WTC11 (cell line): ENCODE results near the gene SYT9. TPM values are rescaled to one million over a fixed set of nuclear protein-coding genes. Genes with fewer than 3 reads are reported as not detected.

Experiments used
- ATAC-seq: fragments of 200-7000 bp; cut with Tn5 transposase; 2 replicates; pipeline ENCODE4 v1.10.0; 2021; ENCODE audit warnings: mild to moderate bottlenecking, moderate library complexity
- CTCF ChIA-PET: fragments of 300-600 bp; sonication (Branson Sonifier 250); formaldehyde crosslinking; loops from one replicate; lab custom pipeline; 2021; ENCODE audit warnings: antibody characterized with exemption; lab: Charles Lee
- POLR2A ChIA-PET: fragments of 350-600 bp; sonication (Branson Sonifier 250); formaldehyde crosslinking; loops from one replicate; lab custom pipeline; 2021; ENCODE audit warnings: antibody characterized with exemption; lab: Charles Lee
- DNase-seq: peaks from one replicate; pipeline ENCODE4 v3.0.0; 2021; ENCODE audit warnings: low spot score
- H3K27ac Mint-ChIP-seq: 2 replicates; pipeline ENCODE4 v1.8.0; 2021; ENCODE audit warnings: mixed read lengths
- H3K27me3 Mint-ChIP-seq: 2 replicates; pipeline ENCODE4 v1.8.0; 2021; ENCODE audit warnings: low read depth, mild to moderate bottlenecking, moderate library complexity, mixed read lengths
- H3K36me3 Mint-ChIP-seq: 2 replicates; pipeline ENCODE4 v1.8.0; 2021; ENCODE audit warnings: mixed read lengths
- H3K4me1 Mint-ChIP-seq: 2 replicates; pipeline ENCODE4 v1.8.0; 2022; ENCODE audit warnings: mixed read lengths
- H3K4me3 Mint-ChIP-seq: 2 replicates; pipeline ENCODE4 v1.8.0; 2021; ENCODE audit warnings: mild to moderate bottlenecking, moderate library complexity, mixed read lengths
- H3K9me3 Mint-ChIP-seq: 2 replicates; pipeline ENCODE4 v1.8.0; 2021; ENCODE audit warnings: mixed read lengths
- ATF1 ChIP-seq: sonication (generic); formaldehyde crosslinking; IDR thresholded peaks from 2 replicates; pipeline ENCODE4 v1.8.1; 2023; ENCODE audit warnings: mild to moderate bottlenecking, moderate library complexity, missing genetic modification reagents
- CREB1 ChIP-seq: sonication (generic); formaldehyde crosslinking; IDR thresholded peaks from 2 replicates; pipeline ENCODE4 v1.8.0; 2023; ENCODE audit warnings: mild to moderate bottlenecking, missing genetic modification reagents
- ESRRA ChIP-seq: sonication (generic); formaldehyde crosslinking; IDR thresholded peaks from 2 replicates; pipeline ENCODE4 v1.8.1; 2022; ENCODE audit warnings: mild to moderate bottlenecking, missing genetic modification reagents, borderline replicate concordance
- ETV6 ChIP-seq: sonication (generic); formaldehyde crosslinking; IDR thresholded peaks from 2 replicates; pipeline ENCODE4 v1.8.1; 2022; ENCODE audit warnings: mild to moderate bottlenecking, missing genetic modification reagents
- GABPB1 ChIP-seq: sonication (generic); formaldehyde crosslinking; IDR thresholded peaks from 2 replicates; pipeline ENCODE4 v1.8.1; 2023; ENCODE audit warnings: mild to moderate bottlenecking, missing genetic modification reagents
- GRHL2 ChIP-seq: fragments of 250-450 bp; sonication (Bioruptor Pico); IDR thresholded peaks from 2 replicates; pipeline ENCODE4 v1.8.0; 2022; ENCODE audit warnings: mild to moderate bottlenecking, moderate library complexity; ENCODE audit not compliant: insufficient replicate concordance, severe bottlenecking
- GTF2I ChIP-seq: fragments of 250-450 bp; sonication (Bioruptor Pico); conservative IDR thresholded peaks from 2 replicates; pipeline ENCODE4 v1.4.0; 2021; ENCODE audit warnings: mild to moderate bottlenecking
- HMGA2 ChIP-seq: fragments of 250-450 bp; sonication (Bioruptor Pico); IDR thresholded peaks from 2 replicates; pipeline ENCODE4 v1.4.0; 2021; ENCODE audit warnings: mild to moderate bottlenecking, moderate library complexity
- JUN ChIP-seq: sonication (generic); formaldehyde crosslinking; IDR thresholded peaks from 2 replicates; pipeline ENCODE4 v1.8.0; 2023; ENCODE audit warnings: mild to moderate bottlenecking, missing genetic modification reagents
- KAT7 ChIP-seq: sonication (generic); formaldehyde crosslinking; IDR thresholded peaks from 2 replicates; pipeline ENCODE4 v1.8.1; 2023; ENCODE audit warnings: missing genetic modification reagents, mild to moderate bottlenecking, borderline replicate concordance
- MYBL2 ChIP-seq: sonication (generic); formaldehyde crosslinking; IDR thresholded peaks from 2 replicates; pipeline ENCODE4 v1.8.1; 2023; ENCODE audit warnings: mild to moderate bottlenecking, moderate library complexity, missing genetic modification reagents
- NR1H2 ChIP-seq: sonication (generic); formaldehyde crosslinking; IDR thresholded peaks from 2 replicates; pipeline ENCODE4 v1.9.0; 2021; ENCODE audit warnings: mild to moderate bottlenecking, moderate library complexity, missing genetic modification reagents
- NR2C2 ChIP-seq: sonication (generic); formaldehyde crosslinking; IDR thresholded peaks from 2 replicates; pipeline ENCODE4 v1.8.0; 2022; ENCODE audit warnings: mild to moderate bottlenecking, missing genetic modification reagents
- RORB ChIP-seq: fragments of 250-450 bp; sonication (Bioruptor Pico); IDR thresholded peaks from 2 replicates; pipeline ENCODE4 v1.9.0; 2021; ENCODE audit warnings: mild to moderate bottlenecking
- SMAD4 ChIP-seq: sonication (generic); formaldehyde crosslinking; IDR thresholded peaks from 2 replicates; pipeline ENCODE4 v1.8.0; 2022; ENCODE audit warnings: mild to moderate bottlenecking, missing genetic modification reagents
- TCF7 ChIP-seq: sonication (generic); formaldehyde crosslinking; IDR thresholded peaks from 2 replicates; pipeline ENCODE4 v1.8.0; 2022; ENCODE audit warnings: mild to moderate bottlenecking, low read depth, missing genetic modification reagents, moderate library complexity
- TEAD4 ChIP-seq: sonication (generic); formaldehyde crosslinking; IDR thresholded peaks from 2 replicates; pipeline ENCODE4 v1.8.0; 2022; ENCODE audit warnings: mild to moderate bottlenecking, missing genetic modification reagents
- ZNF138 ChIP-seq: sonication (generic); formaldehyde crosslinking; conservative IDR thresholded peaks from 2 replicates; pipeline ENCODE4 v1.8.1; 2022; ENCODE audit warnings: mild to moderate bottlenecking, moderate library complexity, missing genetic modification reagents
- ZNF219 ChIP-seq: sonication (generic); formaldehyde crosslinking; IDR thresholded peaks from 2 replicates; pipeline ENCODE4 v1.8.0; 2023; ENCODE audit warnings: missing genetic modification reagents, mild to moderate bottlenecking, borderline replicate concordance
- ZNF416 ChIP-seq: fragments of 250-450 bp; sonication (Bioruptor Pico); IDR thresholded peaks from 2 replicates; pipeline ENCODE4 v1.9.0; 2021; ENCODE audit warnings: mild to moderate bottlenecking, inconsistent platforms
- total RNA-seq: library from RNA; stranded (reverse); gene quantifications from 3 replicates; pipeline ENCODE4 v1.2.3, GENCODE V29; 2021
- TF ChIP-seq, protein P1 (sequence below): sonication (generic); formaldehyde crosslinking; IDR thresholded peaks from 2 replicates; pipeline ENCODE4 v1.8.0; 2023; ENCODE audit warnings: missing genetic modification reagents
- TF ChIP-seq, protein P2 (sequence below): sonication (generic); formaldehyde crosslinking; IDR thresholded peaks from 2 replicates; pipeline ENCODE4 v1.8.1; 2023; ENCODE audit warnings: mild to moderate bottlenecking, missing genetic modification reagents
- TF ChIP-seq, protein P3 (sequence below): fragments of 250-450 bp; sonication (Bioruptor Pico); IDR thresholded peaks from 2 replicates; pipeline ENCODE4 v1.9.0; 2021; ENCODE audit warnings: mild to moderate bottlenecking
- TF ChIP-seq, protein P4 (sequence below): fragments of 200-600 bp; IDR thresholded peaks from 2 replicates; pipeline ENCODE4 v1.8.0; 2022; ENCODE audit warnings: antibody characterized with exemption
- TF ChIP-seq, protein P5 (sequence below): sonication (generic); formaldehyde crosslinking; IDR thresholded peaks from 2 replicates; pipeline ENCODE4 v1.8.0; 2022; ENCODE audit warnings: mild to moderate bottlenecking, missing genetic modification reagents
- TF ChIP-seq, protein P6 (sequence below): sonication (generic); formaldehyde crosslinking; IDR thresholded peaks from 2 replicates; pipeline ENCODE4 v1.8.0; 2023; ENCODE audit warnings: missing genetic modification reagents, mild to moderate bottlenecking, borderline replicate concordance
- TF ChIP-seq, protein P7 (sequence below): sonication (generic); formaldehyde crosslinking; IDR thresholded peaks from 2 replicates; pipeline ENCODE4 v1.8.0; 2022; ENCODE audit warnings: mild to moderate bottlenecking, missing genetic modification reagents

Gene SYT9
- total RNA-seq, 1 experiment from 2014 or later, result 1.3 TPM

DNA sequence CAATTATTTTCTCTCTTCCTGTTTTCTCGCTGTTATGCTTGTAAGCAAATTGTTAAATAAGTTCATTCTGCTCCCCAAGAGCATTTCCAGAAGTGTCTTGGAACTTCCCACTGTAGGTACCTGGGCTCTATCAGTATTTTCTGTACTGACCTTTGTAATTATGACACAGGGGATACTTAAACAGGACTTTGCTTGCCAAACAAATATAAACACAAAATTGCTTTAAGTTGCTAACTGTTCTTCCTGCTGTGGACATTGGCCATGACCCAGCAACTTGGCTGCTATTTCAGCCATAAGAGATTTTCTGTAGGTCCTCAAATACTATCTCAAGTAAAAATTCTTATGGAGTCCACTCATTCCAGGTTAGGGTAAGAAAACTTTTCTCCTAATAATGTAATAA is 30.1 kb downstream of the SYT9 start:
- DNase-seq (no peak), ATAC-seq (no peak)
- ChIA-PET CTCF (interaction anchor here (0.7 kb wide), 1 partner anchor 68 kb away, joined by 3 read pairs; no protein-coding TSS in a partner anchor), POLR2A (no interaction called here)
- Mint-ChIP-seq H3K4me1 (no peaks in the 10 kb centered on the region), H3K36me3 (peaks cover 13% of the 10 kb centered on the region), H3K4me3 (no peak overlapping the region), H3K9me3 (peaks cover 25% of the 10 kb centered on the region), H3K27ac (no peak overlapping the region), H3K27me3 (no peaks in the 10 kb centered on the region)
- no peak for TF ChIP-seq RORB (CRISPR knock-in tag)
- TF ChIP-seq GRHL2 (CRISPR knock-in tag), result no peak
- TF ChIP-seq, protein P1, sequence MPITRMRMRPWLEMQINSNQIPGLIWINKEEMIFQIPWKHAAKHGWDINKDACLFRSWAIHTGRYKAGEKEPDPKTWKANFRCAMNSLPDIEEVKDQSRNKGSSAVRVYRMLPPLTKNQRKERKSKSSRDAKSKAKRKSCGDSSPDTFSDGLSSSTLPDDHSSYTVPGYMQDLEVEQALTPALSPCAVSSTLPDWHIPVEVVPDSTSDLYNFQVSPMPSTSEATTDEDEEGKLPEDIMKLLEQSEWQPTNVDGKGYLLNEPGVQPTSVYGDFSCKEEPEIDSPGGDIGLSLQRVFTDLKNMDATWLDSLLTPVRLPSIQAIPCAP (CRISPR knock-in tag), result no peak
- no peak for TF ChIP-seq MYBL2 (CRISPR knock-in tag)
- TF ChIP-seq, protein P2, sequence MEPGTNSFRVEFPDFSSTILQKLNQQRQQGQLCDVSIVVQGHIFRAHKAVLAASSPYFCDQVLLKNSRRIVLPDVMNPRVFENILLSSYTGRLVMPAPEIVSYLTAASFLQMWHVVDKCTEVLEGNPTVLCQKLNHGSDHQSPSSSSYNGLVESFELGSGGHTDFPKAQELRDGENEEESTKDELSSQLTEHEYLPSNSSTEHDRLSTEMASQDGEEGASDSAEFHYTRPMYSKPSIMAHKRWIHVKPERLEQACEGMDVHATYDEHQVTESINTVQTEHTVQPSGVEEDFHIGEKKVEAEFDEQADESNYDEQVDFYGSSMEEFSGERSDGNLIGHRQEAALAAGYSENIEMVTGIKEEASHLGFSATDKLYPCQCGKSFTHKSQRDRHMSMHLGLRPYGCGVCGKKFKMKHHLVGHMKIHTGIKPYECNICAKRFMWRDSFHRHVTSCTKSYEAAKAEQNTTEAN (CRISPR knock-in tag), result no peak
- no peak for TF ChIP-seq JUN (CRISPR knock-in tag)
- TF ChIP-seq CREB1, result no peak
- TF ChIP-seq ZNF416 (CRISPR knock-in tag), result no peak
- TF ChIP-seq, protein P3, sequence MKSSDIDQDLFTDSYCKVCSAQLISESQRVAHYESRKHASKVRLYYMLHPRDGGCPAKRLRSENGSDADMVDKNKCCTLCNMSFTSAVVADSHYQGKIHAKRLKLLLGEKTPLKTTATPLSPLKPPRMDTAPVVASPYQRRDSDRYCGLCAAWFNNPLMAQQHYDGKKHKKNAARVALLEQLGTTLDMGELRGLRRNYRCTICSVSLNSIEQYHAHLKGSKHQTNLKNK, result no peak
- TF ChIP-seq, protein P4, sequence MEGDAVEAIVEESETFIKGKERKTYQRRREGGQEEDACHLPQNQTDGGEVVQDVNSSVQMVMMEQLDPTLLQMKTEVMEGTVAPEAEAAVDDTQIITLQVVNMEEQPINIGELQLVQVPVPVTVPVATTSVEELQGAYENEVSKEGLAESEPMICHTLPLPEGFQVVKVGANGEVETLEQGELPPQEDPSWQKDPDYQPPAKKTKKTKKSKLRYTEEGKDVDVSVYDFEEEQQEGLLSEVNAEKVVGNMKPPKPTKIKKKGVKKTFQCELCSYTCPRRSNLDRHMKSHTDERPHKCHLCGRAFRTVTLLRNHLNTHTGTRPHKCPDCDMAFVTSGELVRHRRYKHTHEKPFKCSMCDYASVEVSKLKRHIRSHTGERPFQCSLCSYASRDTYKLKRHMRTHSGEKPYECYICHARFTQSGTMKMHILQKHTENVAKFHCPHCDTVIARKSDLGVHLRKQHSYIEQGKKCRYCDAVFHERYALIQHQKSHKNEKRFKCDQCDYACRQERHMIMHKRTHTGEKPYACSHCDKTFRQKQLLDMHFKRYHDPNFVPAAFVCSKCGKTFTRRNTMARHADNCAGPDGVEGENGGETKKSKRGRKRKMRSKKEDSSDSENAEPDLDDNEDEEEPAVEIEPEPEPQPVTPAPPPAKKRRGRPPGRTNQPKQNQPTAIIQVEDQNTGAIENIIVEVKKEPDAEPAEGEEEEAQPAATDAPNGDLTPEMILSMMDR, result no peak
- TF ChIP-seq ATF1, result no peak
- TF ChIP-seq ESRRA, result no peak
- no peak for TF ChIP-seq GABPB1 (CRISPR knock-in tag)
- TF ChIP-seq GTF2I, result no peak
- TF ChIP-seq, protein P5, sequence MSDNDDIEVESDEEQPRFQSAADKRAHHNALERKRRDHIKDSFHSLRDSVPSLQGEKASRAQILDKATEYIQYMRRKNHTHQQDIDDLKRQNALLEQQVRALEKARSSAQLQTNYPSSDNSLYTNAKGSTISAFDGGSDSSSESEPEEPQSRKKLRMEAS (CRISPR knock-in tag), result no peak
- no peak for TF ChIP-seq ZNF219 (CRISPR knock-in tag)
- TF ChIP-seq TEAD4 (CRISPR knock-in tag), result no peak

DNA sequence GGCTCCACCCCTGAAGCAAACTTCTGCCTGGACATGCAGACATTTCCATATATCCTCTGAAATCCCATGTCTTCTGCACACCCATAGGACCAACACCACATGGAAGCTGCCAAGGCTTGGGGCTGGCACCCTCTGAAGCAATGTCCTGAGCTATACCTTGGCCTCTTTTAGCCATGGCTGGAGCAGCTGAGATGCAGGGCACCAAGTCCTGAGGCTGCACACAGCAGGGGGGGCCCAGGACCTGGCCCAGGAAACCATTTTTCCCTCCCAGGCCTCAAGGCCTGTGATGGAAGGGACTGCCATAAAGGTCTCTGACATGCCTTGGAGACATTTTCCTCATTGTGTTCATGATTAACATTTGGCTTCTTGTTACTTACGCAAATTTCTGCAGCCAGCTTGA is 34.5 kb downstream of the SYT9 start:
- Mint-ChIP-seq H3K9me3 (peaks cover 41% of the 10 kb centered on the region), H3K4me1 (peaks cover 6% of the 10 kb centered on the region; the same call in 1 of the 2 replicates), H3K4me3 (no peak overlapping the region), H3K27ac (no peak overlapping the region), H3K27me3 (no peaks in the 10 kb centered on the region), H3K36me3 (peaks cover 21% of the 10 kb centered on the region)
- CTCF ChIA-PET, result no interaction called here
- no peak for ATAC-seq
- POLR2A ChIA-PET, result no interaction called here
- no peak for DNase-seq
- no peak for TF ChIP-seq ETV6 (CRISPR knock-in tag)
- TF ChIP-seq, protein P6, sequence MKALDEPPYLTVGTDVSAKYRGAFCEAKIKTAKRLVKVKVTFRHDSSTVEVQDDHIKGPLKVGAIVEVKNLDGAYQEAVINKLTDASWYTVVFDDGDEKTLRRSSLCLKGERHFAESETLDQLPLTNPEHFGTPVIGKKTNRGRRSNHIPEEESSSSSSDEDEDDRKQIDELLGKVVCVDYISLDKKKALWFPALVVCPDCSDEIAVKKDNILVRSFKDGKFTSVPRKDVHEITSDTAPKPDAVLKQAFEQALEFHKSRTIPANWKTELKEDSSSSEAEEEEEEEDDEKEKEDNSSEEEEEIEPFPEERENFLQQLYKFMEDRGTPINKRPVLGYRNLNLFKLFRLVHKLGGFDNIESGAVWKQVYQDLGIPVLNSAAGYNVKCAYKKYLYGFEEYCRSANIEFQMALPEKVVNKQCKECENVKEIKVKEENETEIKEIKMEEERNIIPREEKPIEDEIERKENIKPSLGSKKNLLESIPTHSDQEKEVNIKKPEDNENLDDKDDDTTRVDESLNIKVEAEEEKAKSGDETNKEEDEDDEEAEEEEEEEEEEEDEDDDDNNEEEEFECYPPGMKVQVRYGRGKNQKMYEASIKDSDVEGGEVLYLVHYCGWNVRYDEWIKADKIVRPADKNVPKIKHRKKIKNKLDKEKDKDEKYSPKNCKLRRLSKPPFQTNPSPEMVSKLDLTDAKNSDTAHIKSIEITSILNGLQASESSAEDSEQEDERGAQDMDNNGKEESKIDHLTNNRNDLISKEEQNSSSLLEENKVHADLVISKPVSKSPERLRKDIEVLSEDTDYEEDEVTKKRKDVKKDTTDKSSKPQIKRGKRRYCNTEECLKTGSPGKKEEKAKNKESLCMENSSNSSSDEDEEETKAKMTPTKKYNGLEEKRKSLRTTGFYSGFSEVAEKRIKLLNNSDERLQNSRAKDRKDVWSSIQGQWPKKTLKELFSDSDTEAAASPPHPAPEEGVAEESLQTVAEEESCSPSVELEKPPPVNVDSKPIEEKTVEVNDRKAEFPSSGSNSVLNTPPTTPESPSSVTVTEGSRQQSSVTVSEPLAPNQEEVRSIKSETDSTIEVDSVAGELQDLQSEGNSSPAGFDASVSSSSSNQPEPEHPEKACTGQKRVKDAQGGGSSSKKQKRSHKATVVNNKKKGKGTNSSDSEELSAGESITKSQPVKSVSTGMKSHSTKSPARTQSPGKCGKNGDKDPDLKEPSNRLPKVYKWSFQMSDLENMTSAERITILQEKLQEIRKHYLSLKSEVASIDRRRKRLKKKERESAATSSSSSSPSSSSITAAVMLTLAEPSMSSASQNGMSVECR (CRISPR knock-in tag), result no peak
- no peak for TF ChIP-seq NR2C2 (CRISPR knock-in tag)
- no peak for TF ChIP-seq NR1H2 (CRISPR knock-in tag)
- TF ChIP-seq ZNF416 (CRISPR knock-in tag), result no peak
- TF ChIP-seq TCF7 (CRISPR knock-in tag), result no peak
- no peak for TF ChIP-seq ESRRA
- TF ChIP-seq, protein P7, sequence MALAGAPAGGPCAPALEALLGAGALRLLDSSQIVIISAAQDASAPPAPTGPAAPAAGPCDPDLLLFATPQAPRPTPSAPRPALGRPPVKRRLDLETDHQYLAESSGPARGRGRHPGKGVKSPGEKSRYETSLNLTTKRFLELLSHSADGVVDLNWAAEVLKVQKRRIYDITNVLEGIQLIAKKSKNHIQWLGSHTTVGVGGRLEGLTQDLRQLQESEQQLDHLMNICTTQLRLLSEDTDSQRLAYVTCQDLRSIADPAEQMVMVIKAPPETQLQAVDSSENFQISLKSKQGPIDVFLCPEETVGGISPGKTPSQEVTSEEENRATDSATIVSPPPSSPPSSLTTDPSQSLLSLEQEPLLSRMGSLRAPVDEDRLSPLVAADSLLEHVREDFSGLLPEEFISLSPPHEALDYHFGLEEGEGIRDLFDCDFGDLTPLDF (CRISPR knock-in tag), result no peak
- TF ChIP-seq CREB1, result no peak
- TF ChIP-seq, protein P5 (CRISPR knock-in tag), result no peak
- no peak for TF ChIP-seq SMAD4 (CRISPR knock-in tag)
- TF ChIP-seq KAT7 (CRISPR knock-in tag), result no peak
- TF ChIP-seq TEAD4 (CRISPR knock-in tag), result no peak
- no peak for TF ChIP-seq ZNF138 (CRISPR knock-in tag)
- no peak for TF ChIP-seq HMGA2 (CRISPR knock-in tag)
